Measurements from ENCODE around the gene SLIRP. TPM values are rescaled to one million over a fixed set of nuclear protein-coding genes. Genes with fewer than 3 reads are reported as not detected.

Gene SLIRP
- total RNA-seq, 1 experiment from 2014 or later, result 318 TPM

GRCh38 chr14:77721437-77721836, 13.5 kb downstream of the SLIRP start:
- Histone ChIP-seq H3K9me3 (ENCODE audit: low read depth, low read length, poor library complexity, severe bottlenecking) (no peaks in the 10 kb centered on the region), H3K27ac (ENCODE audit: low read depth, low read length, poor library complexity, severe bottlenecking) (no peak overlapping the region), H3K36me3 (ENCODE audit: insufficient read depth, low read length, poor library complexity, severe bottlenecking) (peaks cover 83% of the 10 kb centered on the region), H3K27me3 (replicated peaks; ENCODE audit: insufficient read depth, low read depth, low read length, poor library complexity) (no peaks in the 10 kb centered on the region), H3K4me3 (ENCODE audit: low read depth, low read length, poor library complexity, severe bottlenecking) (no peak overlapping the region), H3K4me1 (ENCODE audit: insufficient read depth, low read length, poor library complexity, severe bottlenecking) (peaks cover 22% of the 10 kb centered on the region)
- ChIA-PET POLR2A (ENCODE audit: low non-redundant PET) (interaction anchor here (0.5 kb wide), 1 partner anchor 128 kb away, joined by 3 read pairs; no protein-coding TSS in a partner anchor), CTCF (no interaction called here)
- DNase-seq (ENCODE audit: low spot score), result no peak
- intact Hi-C loops (cut with micrococcal nuclease; ENCODE audit: unreplicated experiment), result no loop called here
- no peak for TF ChIP-seq CTCF (conservative IDR thresholded peaks at IDR 0.05; ENCODE audit: low read depth, low read length)
- TF ChIP-seq EZH2 (IDR thresholded peaks at IDR 0.05; ENCODE audit: borderline replicate concordance, low read depth, low read length, poor library complexity, severe bottlenecking), result no peak
- BruUV-seq (replicated peaks), result no TSS peak

- Histone ChIP-seq H3K27ac (ENCODE audit: low read depth, low read length, poor library complexity, severe bottlenecking) (peak overlapping the region; percentile 71), H3K36me3 (ENCODE audit: insufficient read depth, low read length, poor library complexity, severe bottlenecking) (peaks cover 83% of the 10 kb centered on the region), H3K27me3 (replicated peaks; ENCODE audit: insufficient read depth, low read depth, low read length, poor library complexity) (no peaks in the 10 kb centered on the region), H3K4me1 (ENCODE audit: insufficient read depth, low read length, poor library complexity, severe bottlenecking) (peaks cover 22% of the 10 kb centered on the region), H3K9me3 (ENCODE audit: low read depth, low read length, poor library complexity, severe bottlenecking) (no peaks in the 10 kb centered on the region), H3K4me3 (ENCODE audit: low read depth, low read length, poor library complexity, severe bottlenecking) (no peak overlapping the region)
- intact Hi-C loops (cut with micrococcal nuclease; ENCODE audit: unreplicated experiment), result no loop called here
- ChIA-PET POLR2A (ENCODE audit: low non-redundant PET) (interaction anchor here (0.6 kb wide), 1 partner anchor 104 kb away, joined by 3 read pairs; no protein-coding TSS in a partner anchor), CTCF (no interaction called here)
- peak; percentile 64 for DNase-seq (ENCODE audit: low spot score)
- BruUV-seq (replicated peaks), result TSS peak; percentile 6
- no peak for TF ChIP-seq CTCF (conservative IDR thresholded peaks at IDR 0.05; ENCODE audit: low read depth, low read length)
- TF ChIP-seq EZH2 (IDR thresholded peaks at IDR 0.05; ENCODE audit: borderline replicate concordance, low read depth, low read length, poor library complexity, severe bottlenecking), result no peak
These were observed 14.4 kb downstream of the SLIRP start for GRCh38 chr14:77722301-77722700.

- no peak for TF ChIP-seq CTCF (conservative IDR thresholded peaks at IDR 0.05; ENCODE audit: low read depth, low read length)
- TF ChIP-seq EZH2 (IDR thresholded peaks at IDR 0.05; ENCODE audit: borderline replicate concordance, low read depth, low read length, poor library complexity, severe bottlenecking), result no peak
- peaks cover 100% of the 10 kb centered on the region for H3K36me3 ChIP-seq (ENCODE audit: insufficient read depth, low read length, poor library complexity, severe bottlenecking)
- no peak overlapping the region for H3K27ac ChIP-seq (ENCODE audit: low read depth, low read length, poor library complexity, severe bottlenecking)
- ChIA-PET POLR2A (ENCODE audit: low non-redundant PET) (no interaction called here), CTCF (no interaction called here)
- intact Hi-C loops (cut with micrococcal nuclease; ENCODE audit: unreplicated experiment), result no loop called here
- DNase-seq (ENCODE audit: low spot score), result no peak
- BruUV-seq (replicated peaks), result no TSS peak
- no peaks in the 10 kb centered on the region for H3K9me3 ChIP-seq (ENCODE audit: low read depth, low read length, poor library complexity, severe bottlenecking)
- H3K4me3 ChIP-seq (ENCODE audit: low read depth, low read length, poor library complexity, severe bottlenecking), result no peak overlapping the region
- H3K4me1 ChIP-seq (ENCODE audit: insufficient read depth, low read length, poor library complexity, severe bottlenecking), result no peaks in the 10 kb centered on the region
- no peaks in the 10 kb centered on the region for H3K27me3 ChIP-seq (replicated peaks; ENCODE audit: insufficient read depth, low read depth, low read length, poor library complexity)
These were observed 23.1 kb downstream of the SLIRP start for GRCh38 chr14:77730976-77731497.

Measured in A673 (cell line).